Gastrocnemius medialis (tissue), 4 donors: ENCODE data around the gene FAM3C. TPM values are rescaled to one million over a fixed set of nuclear protein-coding genes. Genes with fewer than 3 reads are reported as not detected.

Source experiments
- ATAC-seq, 2 donors: fragments of 150-250 bp; one replicate each; pipeline ENCODE4 v1.9.1; 2016
- DNase-seq, 2 donors: peaks; one replicate each; pipeline ENCODE4 v3.0.0-alpha.2; 2019
- H3K27ac ChIP-seq, 4 donors: fragments of 200-600 bp; sonication (generic); 1 replicate in 1 of 4; 2 replicates in 3 of 4; pipeline ENCODE4 v1.5.1; 2016 to 2018; ENCODE audit warnings: mild to moderate bottlenecking in 2 of 4, moderate library complexity in 1 of 4
- H3K27me3 ChIP-seq, 3 donors: fragments of 200-600 bp; sonication (generic) in 2 of 3; 1 replicate in 1 of 3; 2 replicates in 2 of 3; pipeline versions ENCODE4 v1.5.1 to v1.6.0; 2016 to 2019; ENCODE audit warnings: mild to moderate bottlenecking in 1 of 3, moderate library complexity in 1 of 3
- H3K36me3 ChIP-seq, 2 donors: fragments of 200-600 bp; sonication (generic) in 1 of 2; one replicate each; pipeline ENCODE4 v1.5.1; 2017 to 2018
- H3K4me1 ChIP-seq, 2 donors: fragments of 200-600 bp; sonication (generic) in 1 of 2; one replicate each; pipeline ENCODE4 v1.5.1; 2016 to 2017; ENCODE audit warnings: mild to moderate bottlenecking in 2 of 2
- H3K4me3 ChIP-seq, 4 donors: fragments of 200-600 bp; sonication (generic) in 3 of 4; 1 replicate in 1 of 4; 2 replicates in 3 of 4; pipeline ENCODE4 v1.5.1; 2016 to 2019; ENCODE audit warnings: mild to moderate bottlenecking in 2 of 4
- H3K9me3 ChIP-seq, 3 donors: fragments of 200-600 bp; sonication (generic) in 2 of 3; 1 replicate in 1 of 3; 2 replicates in 2 of 3; pipeline ENCODE4 v1.5.1; 2016 to 2019
- POLR2A ChIP-seq, 2 donors: fragments of 450-650 bp; IDR thresholded peaks; one replicate each; pipeline ENCODE4 v1.6.1; 2017; ENCODE audit warnings: antibody characterized with exemption in 2 of 2, mild to moderate bottlenecking in 2 of 2, moderate library complexity in 2 of 2
- in situ Hi-C, 4 donors: fragments of 200-750 bp; cut with MboI; loops; one replicate each; pipeline versions ENCODE4 v1.15.0 to v1.8.0; 2017; ENCODE audit warnings: low sequenced_read_pairs in 4 of 4
- intact Hi-C: fragments of 100-400 bp; cut with DNase I; formaldehyde crosslinking; loops from one replicate; pipeline ENCODE4 v1.15.1; 2023; ENCODE audit warnings: low total_unique reads
- total RNA-seq, 4 donors: library from RNA; depleted of rRNA; stranded (reverse); fragments of >200 nt; gene quantifications; one replicate each; pipeline versions ENCODE4 v1.1.0 to v1.2.3, GENCODE V29; 2016
- TF ChIP-seq, protein P1 (sequence below), 5 experiments: fragments of 450-650 bp in 3 of 5; fragments of 200-600 bp in 2 of 5; sonication (generic) in 2 of 5; IDR thresholded peaks in 4 of 5; conservative IDR thresholded peaks in 1 of 5; 1 replicate in 4 of 5; 2 replicates in 1 of 5; pipeline ENCODE4 v1.5.1; 2016 to 2019; ENCODE audit warnings: antibody characterized with exemption in 5 of 5, mild to moderate bottlenecking in 3 of 5, moderate library complexity in 3 of 5

The FAM3C gene
- total RNA-seq, 4 donors from 2014 or later: 9.7 to 17.5 (median 13.2) TPM

GRCh38 chr7:121431996-121432395 is 35.9 kb upstream of the FAM3C start:
- Histone ChIP-seq H3K27ac (no peak overlapping the region), H3K4me1 (no peaks in the 10 kb centered on the region), H3K27me3 (no peaks in the 10 kb centered on the region), H3K4me3 (no peak overlapping the region), H3K9me3 (no peaks in the 10 kb centered on the region), H3K36me3 (no peaks in the 10 kb centered on the region)
- intact Hi-C loops (no loop called here), in situ Hi-C loops (no loop called here)
- ATAC-seq: no peak
- DNase-seq: no peak
- TF ChIP-seq POLR2A (IDR thresholded peaks at IDR 0.05): no peak
- TF ChIP-seq, protein P1, sequence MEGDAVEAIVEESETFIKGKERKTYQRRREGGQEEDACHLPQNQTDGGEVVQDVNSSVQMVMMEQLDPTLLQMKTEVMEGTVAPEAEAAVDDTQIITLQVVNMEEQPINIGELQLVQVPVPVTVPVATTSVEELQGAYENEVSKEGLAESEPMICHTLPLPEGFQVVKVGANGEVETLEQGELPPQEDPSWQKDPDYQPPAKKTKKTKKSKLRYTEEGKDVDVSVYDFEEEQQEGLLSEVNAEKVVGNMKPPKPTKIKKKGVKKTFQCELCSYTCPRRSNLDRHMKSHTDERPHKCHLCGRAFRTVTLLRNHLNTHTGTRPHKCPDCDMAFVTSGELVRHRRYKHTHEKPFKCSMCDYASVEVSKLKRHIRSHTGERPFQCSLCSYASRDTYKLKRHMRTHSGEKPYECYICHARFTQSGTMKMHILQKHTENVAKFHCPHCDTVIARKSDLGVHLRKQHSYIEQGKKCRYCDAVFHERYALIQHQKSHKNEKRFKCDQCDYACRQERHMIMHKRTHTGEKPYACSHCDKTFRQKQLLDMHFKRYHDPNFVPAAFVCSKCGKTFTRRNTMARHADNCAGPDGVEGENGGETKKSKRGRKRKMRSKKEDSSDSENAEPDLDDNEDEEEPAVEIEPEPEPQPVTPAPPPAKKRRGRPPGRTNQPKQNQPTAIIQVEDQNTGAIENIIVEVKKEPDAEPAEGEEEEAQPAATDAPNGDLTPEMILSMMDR (IDR thresholded peaks at IDR 0.05 in 4 of 5, conservative IDR thresholded peaks at IDR 0.05 in 1 of 5): no peak

DNA sequence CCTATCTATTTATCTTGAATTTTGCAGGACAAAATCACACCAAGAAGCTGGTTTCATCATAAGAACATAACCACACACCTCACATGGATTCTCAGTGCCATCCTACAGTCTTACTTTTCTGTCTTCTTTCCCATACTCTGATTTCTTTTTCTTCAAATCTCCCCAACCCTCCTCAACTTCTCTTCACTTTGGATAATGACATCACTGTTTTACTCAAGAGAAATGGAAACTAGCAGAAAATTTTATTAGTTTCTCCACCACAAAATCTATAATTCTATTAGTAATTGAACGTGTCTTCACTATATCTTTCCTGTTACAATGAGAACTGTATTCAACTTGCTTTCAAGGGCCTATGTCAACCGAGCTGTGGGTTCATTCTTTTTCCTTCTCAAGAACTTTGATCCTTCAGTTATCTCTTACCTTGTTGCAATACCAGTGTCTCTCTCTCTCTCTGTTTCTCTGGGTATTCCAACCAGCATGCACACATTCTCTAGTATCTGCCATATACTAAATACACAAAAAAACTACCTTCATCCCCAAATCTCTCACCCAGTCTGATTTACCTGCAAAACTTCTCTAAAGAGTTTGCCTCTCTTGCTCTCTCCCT is 35.4 kb upstream of the FAM3C start:
- DNase-seq: no peak
- no peaks in the 10 kb centered on the region for H3K9me3 ChIP-seq
- H3K4me3 ChIP-seq: no peak overlapping the region
- no peaks in the 10 kb centered on the region for H3K36me3 ChIP-seq
- H3K27ac ChIP-seq: no peak overlapping the region
- H3K27me3 ChIP-seq: no peaks in the 10 kb centered on the region
- in situ Hi-C loops (no loop called here), intact Hi-C loops (no loop called here)
- no peak for TF ChIP-seq POLR2A (IDR thresholded peaks at IDR 0.05)
- TF ChIP-seq, protein P1 (IDR thresholded peaks at IDR 0.05 in 4 of 5, conservative IDR thresholded peaks at IDR 0.05 in 1 of 5): no peak
- H3K4me1 ChIP-seq: no peaks in the 10 kb centered on the region
- ATAC-seq: no peak

DNA sequence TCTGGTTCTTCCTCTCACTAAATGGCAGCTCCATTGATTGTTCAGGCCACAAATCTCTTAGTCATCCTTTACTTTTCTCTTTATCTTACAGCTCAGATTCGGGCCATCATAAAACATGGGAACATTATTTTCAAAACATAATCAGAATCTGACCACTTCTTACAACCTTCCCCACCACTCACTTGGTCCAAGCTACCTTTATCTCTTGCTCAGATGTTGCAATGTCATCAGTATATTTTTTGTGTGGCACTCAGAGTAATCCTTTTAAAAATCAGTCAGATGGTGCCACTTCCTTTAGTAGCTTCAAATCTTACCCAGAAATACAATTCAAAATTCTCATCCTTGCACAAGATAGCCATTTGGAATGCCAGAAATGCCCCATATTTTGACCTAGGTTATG is 34.5 kb upstream of the FAM3C start:
- no peaks in the 10 kb centered on the region for H3K9me3 ChIP-seq
- intact Hi-C loops: no loop called here
- H3K4me3 ChIP-seq: no peak overlapping the region
- no peaks in the 10 kb centered on the region for H3K36me3 ChIP-seq
- no peak for TF ChIP-seq POLR2A (IDR thresholded peaks at IDR 0.05)
- TF ChIP-seq, protein P1 (IDR thresholded peaks at IDR 0.05 in 4 of 5, conservative IDR thresholded peaks at IDR 0.05 in 1 of 5): no peak
- H3K27ac ChIP-seq: no peak overlapping the region
- H3K4me1 ChIP-seq: no peaks in the 10 kb centered on the region
- H3K27me3 ChIP-seq: no peaks in the 10 kb centered on the region
- in situ Hi-C loops: no loop called here
- no peak for DNase-seq
- no peak for ATAC-seq

GRCh38 chr7:121429798-121430197 is 33.7 kb upstream of the FAM3C start:
- DNase-seq (no peak), ATAC-seq (no peak)
- in situ Hi-C loops (no loop called here), intact Hi-C loops (no loop called here)
- Histone ChIP-seq H3K4me1 (no peaks in the 10 kb centered on the region), H3K36me3 (no peaks in the 10 kb centered on the region), H3K27me3 (no peaks in the 10 kb centered on the region), H3K27ac (no peak overlapping the region), H3K4me3 (no peak overlapping the region), H3K9me3 (no peaks in the 10 kb centered on the region)
- TF ChIP-seq, protein P1 (IDR thresholded peaks at IDR 0.05 in 4 of 5, conservative IDR thresholded peaks at IDR 0.05 in 1 of 5): no peak
- no peak for TF ChIP-seq POLR2A (IDR thresholded peaks at IDR 0.05)
